H1 (cell line): ENCODE results near the gene RPRD1A. TPM values are rescaled to one million over a fixed set of nuclear protein-coding genes. Genes with fewer than 3 reads are reported as not detected.

Experiments
- CBX8 ChIP-seq: fragments of 300-800, 300-1000 bp; sonication (generic); IDR thresholded peaks from 2 replicates; pipeline ENCODE4 v1.7.1; 2016; ENCODE audit warnings: low read depth, low read length, borderline replicate concordance
- EZH2 ChIP-seq: fragments of 200-600 bp; sonication (generic); IDR thresholded peaks from 2 replicates; pipeline ENCODE4 v1.7.1; 2012; ENCODE audit warnings: low read depth, mild to moderate bottlenecking, moderate library complexity, low read length, inconsistent platforms; ENCODE audit not compliant: severe bottlenecking
- FOSL1 ChIP-seq: IDR thresholded peaks from 2 replicates; pipeline ENCODE4 v1.6.1; 2011; ENCODE audit warnings: mild to moderate bottlenecking, low read depth, low read length, moderate library complexity; ENCODE audit not compliant: insufficient read depth
- GABPA ChIP-seq: IDR thresholded peaks from 2 replicates; pipeline ENCODE4 v1.6.1; 2011; ENCODE audit warnings: mild to moderate bottlenecking, low read length, moderate library complexity, borderline replicate concordance; ENCODE audit not compliant: insufficient read depth
- GTF2F1 ChIP-seq: IDR thresholded peaks from 2 replicates; pipeline ENCODE4 v1.6.1; 2012; ENCODE audit warnings: low read depth, low read length, improper control_type of control experiment, borderline replicate concordance
- HDAC2 ChIP-seq, 2 experiments: fragments of 300-600 bp in 1 of 2; sonication (generic) in 1 of 2; IDR thresholded peaks; 2 replicates each; pipeline ENCODE4 v1.6.1; 2011 to 2012; ENCODE audit warnings: low read depth in 2 of 2, low read length in 2 of 2, mild to moderate bottlenecking in 2 of 2, moderate library complexity in 2 of 2, borderline replicate concordance in 1 of 2, inconsistent platforms in 1 of 2
- HDAC6 ChIP-seq: IDR thresholded peaks from one replicate; pipeline ENCODE4 v1.7.1; 2012; ENCODE audit warnings: low read depth, mild to moderate bottlenecking, inconsistent platforms, low read length, moderate library complexity
- JUND ChIP-seq: IDR thresholded peaks from 2 replicates; pipeline ENCODE4 v1.6.1; 2011; ENCODE audit warnings: mild to moderate bottlenecking, improper control_type of control experiment, low read length
- NRF1 ChIP-seq: IDR thresholded peaks from 2 replicates; pipeline ENCODE4 v1.6.1; 2011; ENCODE audit warnings: mild to moderate bottlenecking, low read depth, low read length, improper control_type of control experiment
- POLR2AphosphoS5 ChIP-seq: IDR thresholded peaks from 2 replicates; pipeline ENCODE4 v1.6.1; 2011; ENCODE audit warnings: low read depth, low read length
- POU5F1 ChIP-seq: IDR thresholded peaks from 2 replicates; pipeline ENCODE4 v1.6.1; 2011; ENCODE audit warnings: low read depth, mild to moderate bottlenecking, low read length, moderate library complexity
- SIRT6 ChIP-seq: IDR thresholded peaks from one replicate; pipeline ENCODE4 v1.7.1; 2012; ENCODE audit warnings: low read length, inconsistent platforms
- SP4 ChIP-seq: IDR thresholded peaks from 2 replicates; pipeline ENCODE4 v1.6.1; 2012; ENCODE audit warnings: low read length, inconsistent platforms
- SRF ChIP-seq: IDR thresholded peaks from 2 replicates; pipeline ENCODE4 v1.6.1; 2011; ENCODE audit warnings: mild to moderate bottlenecking, low read depth, low read length, moderate library complexity
- SUZ12 ChIP-seq: fragments of 200-600 bp; sonication (generic); IDR thresholded peaks from 2 replicates; pipeline ENCODE4 v1.6.1; 2012; ENCODE audit warnings: mild to moderate bottlenecking, inconsistent platforms, low read length, moderate library complexity, mixed read lengths
- TCF12 ChIP-seq: IDR thresholded peaks from 2 replicates; pipeline ENCODE4 v1.6.1; 2011; ENCODE audit warnings: low read depth, mild to moderate bottlenecking, low read length
- YY1 ChIP-seq: IDR thresholded peaks from 2 replicates; pipeline ENCODE4 v1.6.1; 2011; ENCODE audit warnings: low read depth, mild to moderate bottlenecking, low read length
- ZNF274 ChIP-seq: IDR thresholded peaks from 2 replicates; pipeline ENCODE4 v1.7.0; 2012; ENCODE audit warnings: low read length, borderline replicate concordance; ENCODE audit errors: extremely low read depth
- polyA plus RNA-seq, 7 experiments: library from polyadenylated mRNA; depleted of rRNA in 3 of 7; stranded (reverse) in 5 of 7; unstranded in 2 of 7; fragments of >200 nt in 5 of 7; fragments of 200-250 nt in 2 of 7; gene quantifications; 1 replicate in 5 of 7; 2 replicates in 1 of 7; 4 replicates in 1 of 7; pipeline versions ENCODE4 v1.2.1 to v1.2.3, GENCODE V29; 2011 to 2013; ENCODE audit warnings: missing spikeins in 2 of 7, mixed read lengths in 2 of 7
- total RNA-seq: library from RNA; stranded (reverse); fragmentation: NEBNext Ultra II Directional; extraction: Animal tissue kit (Norgen Biotek cat#: 25700); gene quantifications from 2 replicates; pipeline ENCODE4 v1.2.1, GENCODE V29; 2021
- TF ChIP-seq, protein P1 (sequence below): IDR thresholded peaks from 2 replicates; pipeline ENCODE4 v1.6.1; 2012; ENCODE audit warnings: low read length, inconsistent platforms
- TF ChIP-seq, protein P2 (sequence below): IDR thresholded peaks from 2 replicates; pipeline ENCODE4 v1.6.1; 2011; ENCODE audit warnings: low read length, improper control_type of control experiment
- TF ChIP-seq, protein P3 (sequence below): IDR thresholded peaks from 2 replicates; pipeline ENCODE4 v1.6.1; 2012; ENCODE audit warnings: inconsistent platforms

Gene RPRD1A
- total and polyA plus RNA-seq, 2 of the 8 experiments (the other 6 are each of a cell fraction or from before 2014, with no cell fraction given): 40.5 to 106 TPM

DNA sequence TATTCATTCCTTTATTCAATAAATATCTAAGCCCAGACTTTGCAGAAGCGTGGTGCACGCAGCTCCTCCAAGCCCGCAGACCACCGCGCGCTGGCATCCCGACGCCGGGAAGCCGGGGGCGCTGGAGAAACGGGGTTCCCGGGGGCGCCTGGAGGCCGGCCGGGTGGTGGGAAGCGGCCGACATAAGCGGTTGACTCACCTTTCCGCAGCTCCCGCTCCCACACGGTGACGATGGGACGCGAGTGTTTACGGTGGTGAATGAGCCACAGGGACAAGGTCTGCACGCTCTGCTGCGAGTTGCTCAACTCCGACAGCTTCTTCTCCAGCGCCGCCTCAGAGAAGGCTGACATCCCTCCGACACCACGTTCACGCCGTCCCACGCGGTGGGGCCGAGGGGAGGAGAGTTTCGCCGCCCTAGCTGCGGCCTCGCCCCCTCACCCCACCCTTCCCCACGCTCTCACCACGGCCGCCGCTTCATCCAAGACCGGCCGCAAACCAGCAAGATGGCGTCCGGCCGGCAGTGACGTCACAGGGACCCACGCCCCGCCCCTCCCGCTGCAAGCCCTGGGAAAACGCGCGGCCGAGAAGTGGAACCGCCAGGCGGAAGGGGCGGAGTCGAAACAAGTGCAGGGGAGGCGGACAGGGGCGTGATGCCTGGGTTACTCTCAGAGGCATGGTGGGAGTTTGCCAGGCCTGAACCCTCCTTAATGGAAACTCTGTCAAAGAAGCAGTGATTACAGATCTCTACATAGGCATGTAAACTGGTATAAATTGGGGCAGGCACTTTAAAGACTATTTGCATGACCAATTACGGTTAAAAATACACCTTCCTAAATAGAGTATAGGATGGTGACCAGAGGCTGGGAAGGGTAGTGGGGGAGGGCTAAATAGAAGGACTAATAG lies at the start of gene RPRD1A (continued):
- peak; percentile 96 for TF ChIP-seq YY1
- TF ChIP-seq GABPA: no peak
- TF ChIP-seq EZH2: no peak
- TF ChIP-seq SP4: no peak
- TF ChIP-seq ZNF274: no peak
- no peak for TF ChIP-seq SUZ12
- TF ChIP-seq HDAC2 (IDR thresholded peaks at IDR 0.05; ENCODE audit: borderline replicate concordance in 1 of 2, low read depth in 2 of 2, low read length in 2 of 2): 0 out of 4 replicates have a peak, but pooled peaks of 1 of the 2 experiments have one; percentile 88
- TF ChIP-seq, protein P1, sequence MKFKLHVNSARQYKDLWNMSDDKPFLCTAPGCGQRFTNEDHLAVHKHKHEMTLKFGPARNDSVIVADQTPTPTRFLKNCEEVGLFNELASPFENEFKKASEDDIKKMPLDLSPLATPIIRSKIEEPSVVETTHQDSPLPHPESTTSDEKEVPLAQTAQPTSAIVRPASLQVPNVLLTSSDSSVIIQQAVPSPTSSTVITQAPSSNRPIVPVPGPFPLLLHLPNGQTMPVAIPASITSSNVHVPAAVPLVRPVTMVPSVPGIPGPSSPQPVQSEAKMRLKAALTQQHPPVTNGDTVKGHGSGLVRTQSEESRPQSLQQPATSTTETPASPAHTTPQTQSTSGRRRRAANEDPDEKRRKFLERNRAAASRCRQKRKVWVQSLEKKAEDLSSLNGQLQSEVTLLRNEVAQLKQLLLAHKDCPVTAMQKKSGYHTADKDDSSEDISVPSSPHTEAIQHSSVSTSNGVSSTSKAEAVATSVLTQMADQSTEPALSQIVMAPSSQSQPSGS: no peak
- no peak for TF ChIP-seq SRF
- TF ChIP-seq NRF1: no peak
- peak; percentile 74 for TF ChIP-seq POLR2AphosphoS5
- TF ChIP-seq GTF2F1: no peak
- TF ChIP-seq SIRT6: no peak
- TF ChIP-seq POU5F1: no peak
- peak; percentile 31; the same call in 1 of the 2 replicates for TF ChIP-seq JUND
- TF ChIP-seq, protein P2, sequence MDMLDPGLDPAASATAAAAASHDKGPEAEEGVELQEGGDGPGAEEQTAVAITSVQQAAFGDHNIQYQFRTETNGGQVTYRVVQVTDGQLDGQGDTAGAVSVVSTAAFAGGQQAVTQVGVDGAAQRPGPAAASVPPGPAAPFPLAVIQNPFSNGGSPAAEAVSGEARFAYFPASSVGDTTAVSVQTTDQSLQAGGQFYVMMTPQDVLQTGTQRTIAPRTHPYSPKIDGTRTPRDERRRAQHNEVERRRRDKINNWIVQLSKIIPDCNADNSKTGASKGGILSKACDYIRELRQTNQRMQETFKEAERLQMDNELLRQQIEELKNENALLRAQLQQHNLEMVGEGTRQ: no peak
- TF ChIP-seq TCF12: no peak
- no peak for TF ChIP-seq HDAC6
- no peak for TF ChIP-seq CBX8
- TF ChIP-seq, protein P3, sequence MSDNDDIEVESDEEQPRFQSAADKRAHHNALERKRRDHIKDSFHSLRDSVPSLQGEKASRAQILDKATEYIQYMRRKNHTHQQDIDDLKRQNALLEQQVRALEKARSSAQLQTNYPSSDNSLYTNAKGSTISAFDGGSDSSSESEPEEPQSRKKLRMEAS: no peak; the same call in 1 of the 2 replicates
- TF ChIP-seq FOSL1: no peak
